Measurements from ENCODE around the gene TMPRSS4. TPM values are rescaled to one million over a fixed set of nuclear protein-coding genes. Genes with fewer than 3 reads are reported as not detected.

TMPRSS4 gene
- total and polyA plus RNA-seq, 2 experiments from 2014 or later = 0.10 to 0.58 TPM

GRCh38 chr11:118157186-118157895 lies 80.5 kb downstream of the TMPRSS4 start (continued):
- TF ChIP-seq CTCF (conservative IDR thresholded peaks at IDR 0.05; ENCODE audit: low read depth in 2 of 2) (no peak), ZNF114 (CRISPR knock-in tag; IDR thresholded peaks at IDR 0.05) (no peak), STAT1 (IDR thresholded peaks at IDR 0.05; ENCODE audit: unreplicated experiment) (no peak), EZH2 (IDR thresholded peaks at IDR 0.05; ENCODE audit: low read depth, unreplicated experiment) (no peak), POLR2AphosphoS5 (IDR thresholded peaks at IDR 0.05; ENCODE audit: low read depth) (no peak), ZNF331 (CRISPR knock-in tag; IDR thresholded peaks at IDR 0.05; ENCODE audit: low read depth) (no peak), ZNF462 (CRISPR knock-in tag; IDR thresholded peaks at IDR 0.05) (no peak)

- Mint-ChIP-seq H3K27me3 (ENCODE audit: insufficient read depth, low read depth, poor library complexity) (peaks cover 24% of the 10 kb centered on the region), H3K4me3 (no peak overlapping the region), H3K4me1 (peaks cover 23% of the 10 kb centered on the region), H3K9me3 (no peaks in the 10 kb centered on the region), H3K36me3 (ENCODE audit: low read depth) (no peaks in the 10 kb centered on the region), H3K27ac (no peak overlapping the region)
- H2AFZ ChIP-seq = no peak overlapping the region
- peaks cover 39% of the 10 kb centered on the region for H3K27me3 ChIP-seq (ENCODE audit: insufficient read depth)
- no peak for ATAC-seq
- no peaks in the 10 kb centered on the region for H3K9me2 ChIP-seq (ENCODE audit: insufficient read depth)
- H3K36me3 ChIP-seq (ENCODE audit: insufficient read depth) = no peaks in the 10 kb centered on the region
- no peaks in the 10 kb centered on the region for H3F3A ChIP-seq (replicated peaks; ENCODE audit: low read depth)
- H3K79me2 ChIP-seq (replicated peaks; ENCODE audit: insufficient read depth) = no peaks in the 10 kb centered on the region
- no peak overlapping the region for H3K27ac ChIP-seq (ENCODE audit: low read depth)
- no peak overlapping the region for H3K4me2 ChIP-seq
- H3K4me1 ChIP-seq (ENCODE audit: insufficient read depth) = peaks cover 17% of the 10 kb centered on the region
- no peaks in the 10 kb centered on the region for H4K20me1 ChIP-seq (replicated peaks; ENCODE audit: insufficient read depth)
- DNase-seq (ENCODE audit: low spot score) = no peak
- H3K4me3 ChIP-seq = no peak overlapping the region
- TF ChIP-seq ETS1 (IDR thresholded peaks at IDR 0.05) (no peak), STAT1 (IDR thresholded peaks at IDR 0.05; ENCODE audit: unreplicated experiment) (no peak), REST (IDR thresholded peaks at IDR 0.05; ENCODE audit: unreplicated experiment) (no peak), POLR2AphosphoS5 (IDR thresholded peaks at IDR 0.05; ENCODE audit: low read depth) (no peak), ZNF114 (CRISPR knock-in tag; IDR thresholded peaks at IDR 0.05) (no peak), JUNB (IDR thresholded peaks at IDR 0.05; ENCODE audit: unreplicated experiment) (no peak)
Measured at GRCh38 chr11:118161786-118162185, 84.9 kb downstream of the TMPRSS4 start.
